Hepatocyte (in vitro differentiated cells): ENCODE measurements around the gene MROH2A. TPM values are rescaled to one million over a fixed set of nuclear protein-coding genes. Genes with fewer than 3 reads are reported as not detected.

ENCODE experiments used
- DNase-seq: peaks from one replicate; pipeline ENCODE4 v3.0.0-alpha.2; 2016; ENCODE audit warnings: low spot score
- H2AFZ ChIP-seq: fragments of 200-600 bp; sonication (generic); 2 replicates; pipeline ENCODE4 v1.6.0; 2016; ENCODE audit warnings: antibody characterized with exemption, mild to moderate bottlenecking
- H3K27ac ChIP-seq: fragments of 200-600 bp; sonication (generic); 2 replicates; pipeline ENCODE4 v1.5.1; 2016; ENCODE audit warnings: mild to moderate bottlenecking
- H3K27me3 ChIP-seq: fragments of 200-600 bp; sonication (generic); 2 replicates; pipeline ENCODE4 v1.6.1; 2016
- H3K36me3 ChIP-seq: fragments of 200-600 bp; sonication (generic); replicated peaks from 2 replicates; pipeline ENCODE4 v1.5.1; 2016; ENCODE audit warnings: low read depth; ENCODE audit not compliant: insufficient read depth
- H3K4me1 ChIP-seq: fragments of 200-600 bp; sonication (generic); 2 replicates; pipeline ENCODE4 v1.5.1; 2016; ENCODE audit warnings: mild to moderate bottlenecking, moderate library complexity; ENCODE audit not compliant: insufficient read depth
- H3K4me2 ChIP-seq: fragments of 200-600 bp; sonication (generic); 2 replicates; pipeline ENCODE4 v1.6.0; 2016
- H3K4me3 ChIP-seq: fragments of 200-600 bp; sonication (generic); 2 replicates; pipeline ENCODE4 v1.5.1; 2016; ENCODE audit warnings: mild to moderate bottlenecking
- H3K79me2 ChIP-seq: fragments of 200-600 bp; sonication (generic); 2 replicates; pipeline ENCODE4 v1.6.0; 2017; ENCODE audit warnings: mild to moderate bottlenecking
- H3K9me2 ChIP-seq: fragments of 200-600 bp; sonication (generic); replicated peaks from 2 replicates; pipeline ENCODE4 v1.6.0; 2017; ENCODE audit warnings: mild to moderate bottlenecking; ENCODE audit not compliant: insufficient read depth
- H3K9me3 ChIP-seq: fragments of 200-600 bp; sonication (generic); 2 replicates; pipeline ENCODE4 v1.5.1; 2016; ENCODE audit warnings: low read depth, mild to moderate bottlenecking
- H4K20me1 ChIP-seq: fragments of 200-600 bp; sonication (generic); 2 replicates; pipeline ENCODE4 v1.6.0; 2016; ENCODE audit warnings: mild to moderate bottlenecking; ENCODE audit not compliant: insufficient read depth, poor library complexity, severe bottlenecking
- EZH2 ChIP-seq: fragments of 200-600 bp; sonication (generic); IDR thresholded peaks from 2 replicates; pipeline ENCODE4 v1.6.1; 2016; ENCODE audit warnings: antibody characterized with exemption, mild to moderate bottlenecking, borderline replicate concordance
- EZH2phosphoT487 ChIP-seq: fragments of 200-600 bp; sonication (generic); IDR thresholded peaks from one replicate; pipeline ENCODE4 v1.6.1; 2018; ENCODE audit warnings: antibody characterized with exemption, mild to moderate bottlenecking, low read depth, moderate library complexity; ENCODE audit not compliant: unreplicated experiment, severe bottlenecking
- WGBS: methylation state at CpG from one replicate; pipeline ENCODE4 v1.1.6; 2016; ENCODE audit warnings: low lambda C conversion rate; ENCODE audit errors: missing lambda C conversion rate; 5-methylcytosine and 5-hydroxymethylcytosine counted together
- polyA plus RNA-seq: library from polyadenylated mRNA; unstranded; fragments of >200 nt; fragmentation: Nextera tagmentation; extraction: Ambion mirVana; gene quantifications from 2 replicates; pipeline ENCODE4 v1.2.1, GENCODE V29; 2016
- total RNA-seq: library from RNA; depleted of rRNA; stranded (reverse); fragments of >200 nt; gene quantifications from 2 replicates; pipeline ENCODE4 v1.2.3, GENCODE V29; 2014
- TF ChIP-seq, protein P1 (sequence below): fragments of 200-600 bp; sonication (generic); IDR thresholded peaks from 2 replicates; pipeline ENCODE4 v1.5.1; 2016; ENCODE audit warnings: antibody characterized with exemption, mild to moderate bottlenecking; ENCODE audit not compliant: poor library complexity

Gene MROH2A
- total and polyA plus RNA-seq, 2 experiments from 2014 or later = not detected

DNA sequence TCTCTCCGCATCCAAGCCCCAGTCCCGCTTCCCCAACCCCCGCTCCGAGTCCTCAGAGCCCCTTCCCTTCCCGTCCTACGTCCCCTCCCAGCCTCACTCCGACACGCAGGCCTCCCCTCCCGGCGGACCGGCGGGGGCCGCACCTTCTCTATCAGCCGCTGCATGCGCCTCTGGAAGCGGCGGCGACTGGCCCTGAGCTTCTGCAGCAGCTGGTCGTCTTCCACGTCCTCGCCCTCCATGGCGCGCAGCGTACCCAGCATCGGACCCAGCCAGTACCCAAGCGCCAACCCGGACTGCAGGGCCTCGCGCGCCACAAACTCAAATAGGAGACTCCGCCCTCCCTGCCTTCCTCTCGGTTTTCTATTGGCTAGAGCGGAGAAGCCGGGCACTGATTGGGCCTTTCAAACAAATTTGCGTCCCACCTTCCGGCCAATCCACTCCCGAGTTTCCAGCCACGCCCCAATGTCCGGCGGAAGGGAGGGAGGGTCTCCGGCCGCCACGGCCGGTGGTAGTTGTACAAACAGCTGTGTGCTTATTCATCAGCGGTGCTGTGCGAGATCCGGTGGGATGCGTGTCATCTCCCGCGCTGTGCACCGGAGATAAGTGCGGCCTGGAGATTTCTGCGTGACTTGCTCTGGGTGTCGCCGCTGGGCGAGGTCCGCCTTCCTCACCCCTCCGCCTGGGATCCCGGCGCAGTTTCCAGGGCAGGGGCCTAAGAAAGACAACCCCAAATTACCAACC is 76.3 kb downstream of the MROH2A start, which contains the start of gene HJURP:
HJURP (minus strand) TSS at position 295 of the 741 bp plus-strand sequence; CDS start at position 260, 35 bp downstream.
- H3K27ac ChIP-seq = peak within 1 kb of the TSS; percentile 48
- 2% methylated on average over 56 of the region's 60 CpGs for WGBS

DNA sequence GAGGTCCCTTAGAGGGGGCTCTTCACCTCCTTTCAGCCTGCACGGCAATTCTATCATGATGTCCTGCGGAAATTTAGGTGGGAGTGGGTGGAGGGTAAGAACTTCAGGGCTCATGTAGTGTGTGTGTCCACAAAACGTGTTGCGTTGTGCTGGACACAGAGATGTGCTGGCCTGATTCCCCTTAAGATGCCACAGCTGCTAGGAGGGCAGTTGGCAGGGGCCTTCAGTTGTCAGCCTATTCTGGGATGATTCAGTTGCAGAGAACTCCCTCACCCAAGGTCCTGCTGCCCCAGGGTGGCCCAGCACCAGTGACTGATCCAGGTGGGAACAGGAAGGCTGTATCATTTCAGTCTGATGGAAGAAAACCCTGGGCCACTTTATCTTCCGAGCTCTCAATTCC is 77.2 kb downstream of the MROH2A start:
- H2AFZ ChIP-seq = no peak overlapping the region
- no peak for DNase-seq
- H3K27me3 ChIP-seq = no peaks in the 10 kb centered on the region
- TF ChIP-seq EZH2 = no peak
- no peak overlapping the region for H3K4me3 ChIP-seq
- peaks cover 35% of the 10 kb centered on the region for H3K79me2 ChIP-seq
- no peaks in the 10 kb centered on the region for H4K20me1 ChIP-seq
- H3K9me3 ChIP-seq = no peaks in the 10 kb centered on the region
- H3K9me2 ChIP-seq = no peaks in the 10 kb centered on the region
- H3K4me2 ChIP-seq = peak overlapping the region; percentile 71
- no peaks in the 10 kb centered on the region for H3K4me1 ChIP-seq
- WGBS = 93% methylated on average over 5 of the region's 5 CpGs
- H3K36me3 ChIP-seq = no peaks in the 10 kb centered on the region
- H3K27ac ChIP-seq = no peak overlapping the region

More for the DNA sequence above, 76.3 kb downstream of the MROH2A start, which contains the start of gene HJURP:
- peak; percentile 96 for DNase-seq
- peaks cover 38% of the 10 kb centered on the region for H3K79me2 ChIP-seq
- no peaks in the 10 kb centered on the region for H3K36me3 ChIP-seq
- peak within 1 kb of the TSS; percentile 71 for H3K4me2 ChIP-seq
- H3K27me3 ChIP-seq = no peaks in the 10 kb centered on the region
- H2AFZ ChIP-seq = peak within 1 kb of the TSS; percentile 51
- H4K20me1 ChIP-seq = no peaks in the 10 kb centered on the region
- TF ChIP-seq EZH2 = no peak
- TF ChIP-seq, protein P1, sequence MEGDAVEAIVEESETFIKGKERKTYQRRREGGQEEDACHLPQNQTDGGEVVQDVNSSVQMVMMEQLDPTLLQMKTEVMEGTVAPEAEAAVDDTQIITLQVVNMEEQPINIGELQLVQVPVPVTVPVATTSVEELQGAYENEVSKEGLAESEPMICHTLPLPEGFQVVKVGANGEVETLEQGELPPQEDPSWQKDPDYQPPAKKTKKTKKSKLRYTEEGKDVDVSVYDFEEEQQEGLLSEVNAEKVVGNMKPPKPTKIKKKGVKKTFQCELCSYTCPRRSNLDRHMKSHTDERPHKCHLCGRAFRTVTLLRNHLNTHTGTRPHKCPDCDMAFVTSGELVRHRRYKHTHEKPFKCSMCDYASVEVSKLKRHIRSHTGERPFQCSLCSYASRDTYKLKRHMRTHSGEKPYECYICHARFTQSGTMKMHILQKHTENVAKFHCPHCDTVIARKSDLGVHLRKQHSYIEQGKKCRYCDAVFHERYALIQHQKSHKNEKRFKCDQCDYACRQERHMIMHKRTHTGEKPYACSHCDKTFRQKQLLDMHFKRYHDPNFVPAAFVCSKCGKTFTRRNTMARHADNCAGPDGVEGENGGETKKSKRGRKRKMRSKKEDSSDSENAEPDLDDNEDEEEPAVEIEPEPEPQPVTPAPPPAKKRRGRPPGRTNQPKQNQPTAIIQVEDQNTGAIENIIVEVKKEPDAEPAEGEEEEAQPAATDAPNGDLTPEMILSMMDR = no peak
- TF ChIP-seq EZH2phosphoT487 = no peak
- no peaks in the 10 kb centered on the region for H3K4me1 ChIP-seq
- H3K4me3 ChIP-seq = peak within 1 kb of the TSS; percentile 32
- no peaks in the 10 kb centered on the region for H3K9me3 ChIP-seq
- no peaks in the 10 kb centered on the region for H3K9me2 ChIP-seq

DNA sequence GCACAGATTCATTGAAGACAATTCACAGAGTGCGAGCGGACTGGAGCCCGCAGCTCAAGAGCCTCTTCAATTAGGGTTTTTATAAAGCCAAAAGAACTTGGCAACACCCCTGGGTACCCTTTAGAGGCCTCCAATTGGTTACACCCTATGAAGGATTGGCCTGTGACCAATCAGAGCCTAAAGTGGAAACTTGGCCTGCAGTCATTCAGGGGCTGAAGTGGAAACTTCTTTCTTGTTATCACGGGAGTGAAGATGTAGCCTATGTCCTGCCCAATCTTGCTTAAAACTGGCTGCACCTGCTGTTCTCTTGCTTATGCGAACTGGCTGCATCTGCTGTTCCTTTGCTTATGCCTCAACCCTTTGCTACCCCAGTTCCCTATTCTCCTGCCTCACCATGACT is 78.1 kb downstream of the MROH2A start:
- TF ChIP-seq EZH2 (no peak), EZH2phosphoT487 (no peak)
- TF ChIP-seq, protein P1 = no peak
- no peaks in the 10 kb centered on the region for H3K36me3 ChIP-seq
- H3K9me2 ChIP-seq = no peaks in the 10 kb centered on the region
- no peaks in the 10 kb centered on the region for H3K9me3 ChIP-seq
- H3K27ac ChIP-seq = no peak overlapping the region
- 96% methylated on average over 5 of the region's 5 CpGs for WGBS
- DNase-seq = no peak
- no peaks in the 10 kb centered on the region for H3K27me3 ChIP-seq
- H3K4me3 ChIP-seq = no peak overlapping the region
- no peaks in the 10 kb centered on the region for H4K20me1 ChIP-seq
- H2AFZ ChIP-seq = no peak overlapping the region
- peaks cover 26% of the 10 kb centered on the region for H3K79me2 ChIP-seq
- no peaks in the 10 kb centered on the region for H3K4me1 ChIP-seq
- no peak overlapping the region for H3K4me2 ChIP-seq

DNA sequence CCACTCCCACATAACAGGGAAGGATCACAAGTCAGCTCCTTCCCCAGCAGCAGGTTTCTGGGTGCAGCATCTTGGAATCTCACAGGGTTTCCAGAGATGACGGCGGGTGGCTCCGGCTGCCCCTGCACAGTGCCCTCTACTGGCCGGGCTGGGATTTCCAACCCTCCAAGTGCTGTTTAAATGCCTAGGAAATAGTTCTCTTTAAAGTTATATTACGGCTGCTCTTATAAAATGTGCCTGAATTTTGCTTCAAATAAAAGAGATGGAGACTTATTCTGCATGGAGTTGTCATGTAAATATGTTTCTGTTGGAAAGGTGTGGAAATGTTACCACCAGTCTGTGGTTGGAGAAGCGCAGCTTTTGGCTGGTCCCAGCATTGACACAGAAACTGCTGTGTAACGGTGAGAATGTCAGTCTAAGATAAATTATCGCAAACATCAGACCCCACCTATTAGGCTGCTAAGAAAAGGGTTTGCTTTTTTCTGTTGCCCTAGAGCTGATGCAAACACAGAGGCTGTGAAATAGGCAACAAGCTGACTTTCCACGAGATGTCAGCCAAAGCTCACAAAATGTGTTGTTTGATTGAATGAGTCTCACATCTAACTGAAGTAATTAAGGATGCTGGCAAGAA is 79.5 kb downstream of the MROH2A start:
- WGBS = 52% methylated on average over 9 of the region's 9 CpGs
- no peak overlapping the region for H3K4me2 ChIP-seq
- H3K4me3 ChIP-seq = no peak overlapping the region
- no peak overlapping the region for H3K27ac ChIP-seq
- H3K9me3 ChIP-seq = no peaks in the 10 kb centered on the region
- no peaks in the 10 kb centered on the region for H3K27me3 ChIP-seq
- no peaks in the 10 kb centered on the region for H3K4me1 ChIP-seq
- peaks cover 12% of the 10 kb centered on the region for H3K79me2 ChIP-seq
- H3K36me3 ChIP-seq = no peaks in the 10 kb centered on the region
- TF ChIP-seq, protein P1 = peak; percentile 52
- TF ChIP-seq EZH2phosphoT487 = no peak
- H2AFZ ChIP-seq = no peak overlapping the region
- no peaks in the 10 kb centered on the region for H4K20me1 ChIP-seq
- H3K9me2 ChIP-seq = no peaks in the 10 kb centered on the region
- peak; percentile 45 for DNase-seq
